NCI-H146 treated with DMSO at 0.1 percent for 48 hours (cell line): Measurements from ENCODE around the gene MACROD1.

ENCODE experiments used
- DNase-seq: peaks from one replicate; lab custom pipeline; 2025; ENCODE audit not compliant: unreplicated experiment; lab: John Stamatoyannopoulos, UW

Gene MACROD1

GRCh38 chr11:64152841-64153691 lies 12.8 kb downstream of the MACROD1 start:
- no peak for DNase-seq

GRCh38 chr11:64151337-64151736 lies 14.6 kb downstream of the MACROD1 start:
- no peak for DNase-seq

DNA sequence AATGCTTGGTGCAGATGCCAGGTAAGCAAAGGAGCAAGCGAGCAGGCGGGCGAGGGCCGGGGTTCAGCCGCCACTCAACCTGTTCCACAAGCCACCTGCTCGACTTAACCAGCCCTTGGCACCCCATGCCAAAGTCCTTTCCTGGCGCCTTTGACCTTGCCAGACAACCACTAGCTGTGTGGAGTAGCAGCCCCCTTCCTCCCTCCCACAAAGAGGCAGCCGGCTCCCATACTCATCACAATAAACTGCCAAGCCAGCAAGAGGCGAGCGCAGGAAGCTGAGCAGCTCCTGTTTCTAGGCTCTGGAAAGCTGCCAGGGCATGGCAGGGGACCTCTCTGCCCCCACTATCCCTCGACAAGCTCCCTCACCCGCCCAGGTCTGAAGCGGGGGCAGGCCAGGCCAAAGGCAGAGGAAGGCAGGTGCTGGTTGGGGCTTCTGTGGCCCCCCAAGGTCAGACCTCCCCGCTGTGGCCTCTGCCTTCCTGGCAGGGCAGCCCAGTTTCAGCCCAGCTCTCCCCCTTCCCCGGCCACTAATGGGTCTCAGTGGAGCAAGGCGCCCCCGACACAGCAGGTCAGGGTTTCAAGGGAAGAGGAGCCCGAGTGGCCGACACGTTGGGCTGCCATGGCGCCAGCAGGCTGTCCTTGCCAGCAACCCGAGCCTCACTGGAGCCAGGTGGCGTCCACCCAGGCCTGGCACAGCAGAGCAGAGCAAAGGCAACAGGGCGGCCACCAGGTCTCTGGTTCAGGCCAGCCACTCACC lies 15.3 kb downstream of the MACROD1 start:
- no peak for DNase-seq

GRCh38 chr11:64150051-64150450 lies 15.9 kb downstream of the MACROD1 start:
- no peak for DNase-seq

DNA sequence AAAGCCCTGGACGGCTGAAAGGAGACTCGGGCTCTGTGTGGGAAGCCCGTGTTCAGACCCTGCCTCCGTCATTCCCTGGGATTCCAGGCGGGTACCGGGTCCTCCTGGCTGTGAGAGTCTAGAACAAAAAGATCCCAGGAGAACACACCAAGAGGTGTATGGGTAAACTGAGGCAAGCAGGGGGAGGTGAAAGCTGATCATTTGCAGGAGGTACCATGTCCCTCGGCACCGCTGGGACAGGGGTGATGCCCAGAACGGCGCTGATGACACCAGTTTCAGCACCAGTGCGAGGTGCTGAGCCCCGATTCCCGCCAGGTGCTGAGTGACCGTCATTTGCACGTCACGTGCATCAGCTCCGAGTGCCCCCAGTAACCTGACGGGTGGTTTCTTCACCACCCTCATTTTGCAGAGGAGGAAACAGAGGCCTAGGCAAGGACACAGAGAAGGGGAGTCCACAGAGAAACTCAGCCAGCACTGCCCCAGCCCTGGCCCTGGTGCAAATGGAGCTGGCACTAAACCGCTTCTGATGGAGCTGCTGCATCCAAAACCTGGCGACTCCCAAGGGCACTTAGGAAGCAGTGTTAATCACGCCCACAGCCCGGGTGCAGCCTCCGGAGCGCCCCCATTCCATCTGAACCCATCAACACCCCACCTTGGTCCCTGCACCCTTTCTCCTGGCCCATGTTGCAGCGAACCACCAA lies 16.8 kb downstream of the MACROD1 start:
- DNase-seq = no peak

- peak; percentile 32 for DNase-seq
Measured at GRCh38 chr11:64148226-64148916, 17.5 kb downstream of the MACROD1 start.

- peak; percentile 8 for DNase-seq
Measured at GRCh38 chr11:64146036-64146955, 19.6 kb downstream of the MACROD1 start.

- DNase-seq = no peak
Measured at GRCh38 chr11:64144587-64145472, 21.1 kb downstream of the MACROD1 start.

DNA sequence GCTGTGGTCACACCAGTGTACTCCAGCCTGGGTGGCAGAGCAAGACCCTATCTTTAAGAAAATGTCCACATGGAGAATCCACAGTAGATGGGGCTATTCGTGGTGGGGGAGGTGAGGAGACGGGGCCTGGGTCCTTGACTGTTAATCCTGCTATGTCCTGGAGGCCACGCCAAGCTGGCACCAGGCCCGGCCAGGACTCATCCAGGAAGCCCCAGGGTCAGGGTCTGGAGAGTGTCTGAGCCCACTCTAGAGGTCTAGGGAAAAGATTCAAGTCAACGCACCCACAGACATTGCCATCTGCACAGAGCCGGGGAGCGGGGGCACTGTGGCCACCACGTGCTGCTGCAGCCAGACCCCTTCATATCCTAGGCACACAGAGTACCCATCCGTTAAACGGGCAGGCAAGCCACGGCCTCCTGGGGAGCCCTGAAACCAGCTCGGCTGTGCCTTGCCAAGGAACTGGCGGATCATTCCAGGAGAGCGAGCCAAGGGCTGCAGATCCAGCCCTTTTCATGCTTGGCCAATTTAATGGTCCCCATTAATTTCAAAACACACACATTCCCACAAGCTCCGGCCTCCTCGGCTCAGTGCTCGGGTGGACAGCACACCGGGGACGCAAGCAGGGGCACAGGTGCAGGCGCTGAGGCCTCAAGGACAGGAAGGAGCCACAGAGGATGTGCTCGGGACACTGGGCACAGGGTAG lies 24.7 kb downstream of the MACROD1 start:
- no peak for DNase-seq

DNA sequence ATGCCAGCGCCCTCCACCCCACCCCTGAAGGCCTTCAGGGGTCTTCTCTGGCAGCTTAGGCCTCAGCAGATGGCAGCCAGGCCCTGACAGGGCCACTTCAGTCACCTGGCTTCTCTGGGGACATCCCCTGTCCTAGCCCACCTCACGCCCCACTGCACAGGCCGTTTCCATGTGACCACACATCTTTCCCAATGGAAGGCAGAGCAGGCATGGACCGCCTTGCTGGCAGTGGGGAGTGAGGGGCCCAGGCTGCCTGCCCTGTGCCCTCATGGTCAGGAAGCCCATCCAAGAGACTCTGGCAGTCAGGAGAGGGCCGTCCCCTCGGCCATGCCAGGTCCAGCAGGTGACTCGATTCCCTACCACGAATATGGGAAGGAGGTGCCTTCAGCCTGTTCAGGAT lies 25.8 kb downstream of the MACROD1 start:
- no peak for DNase-seq

DNA sequence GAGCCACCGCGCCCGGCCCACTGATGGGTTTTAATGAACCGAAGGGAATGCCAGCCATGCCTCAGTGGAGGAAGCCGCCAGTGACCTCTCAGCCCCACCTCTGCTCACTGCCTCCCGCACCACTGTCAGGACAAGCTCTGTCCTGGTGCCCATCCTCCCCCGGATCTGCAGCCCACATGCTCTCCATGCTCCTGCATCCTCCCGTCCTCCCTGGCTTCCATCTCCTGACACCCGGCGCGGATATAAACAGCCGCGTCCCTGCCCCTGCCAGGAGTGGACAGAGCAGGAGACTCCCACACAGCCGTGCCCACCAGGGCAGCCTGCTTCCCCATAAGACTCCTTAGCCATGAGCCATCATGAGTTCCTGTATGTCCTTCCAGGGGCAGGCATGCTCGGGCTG lies 26.9 kb downstream of the MACROD1 start:
- no peak for DNase-seq

DNA sequence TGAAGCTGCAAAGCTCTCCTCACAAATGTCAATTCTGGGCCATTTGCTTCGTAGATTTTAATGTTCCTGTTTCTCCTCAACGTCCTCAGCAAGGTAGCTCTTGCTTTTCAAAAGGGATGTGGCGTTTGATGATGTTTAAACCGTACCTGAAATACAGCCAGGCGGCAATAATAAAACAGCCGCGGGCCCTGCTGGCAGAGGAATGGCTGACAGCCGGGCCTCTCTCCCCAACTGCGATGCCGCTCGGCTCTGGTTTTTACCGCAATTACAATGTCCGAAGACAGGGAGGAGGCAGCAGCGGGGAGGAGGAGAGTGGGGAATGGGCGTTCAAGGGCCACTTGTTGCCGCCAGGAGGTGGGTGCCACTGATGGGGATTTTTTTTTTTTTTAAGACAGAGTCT lies 27.5 kb downstream of the MACROD1 start:
- DNase-seq = no peak

GRCh38 chr11:64136765-64137441 lies 29.0 kb downstream of the MACROD1 start:
- no peak for DNase-seq

- no peak for DNase-seq
Measured at GRCh38 chr11:64135711-64136110, 30.2 kb downstream of the MACROD1 start.

GRCh38 chr11:64134963-64135362 lies 30.9 kb downstream of the MACROD1 start:
- DNase-seq = no peak

- DNase-seq = no peak
Measured at GRCh38 chr11:64132982-64133705, 32.8 kb downstream of the MACROD1 start.

DNA sequence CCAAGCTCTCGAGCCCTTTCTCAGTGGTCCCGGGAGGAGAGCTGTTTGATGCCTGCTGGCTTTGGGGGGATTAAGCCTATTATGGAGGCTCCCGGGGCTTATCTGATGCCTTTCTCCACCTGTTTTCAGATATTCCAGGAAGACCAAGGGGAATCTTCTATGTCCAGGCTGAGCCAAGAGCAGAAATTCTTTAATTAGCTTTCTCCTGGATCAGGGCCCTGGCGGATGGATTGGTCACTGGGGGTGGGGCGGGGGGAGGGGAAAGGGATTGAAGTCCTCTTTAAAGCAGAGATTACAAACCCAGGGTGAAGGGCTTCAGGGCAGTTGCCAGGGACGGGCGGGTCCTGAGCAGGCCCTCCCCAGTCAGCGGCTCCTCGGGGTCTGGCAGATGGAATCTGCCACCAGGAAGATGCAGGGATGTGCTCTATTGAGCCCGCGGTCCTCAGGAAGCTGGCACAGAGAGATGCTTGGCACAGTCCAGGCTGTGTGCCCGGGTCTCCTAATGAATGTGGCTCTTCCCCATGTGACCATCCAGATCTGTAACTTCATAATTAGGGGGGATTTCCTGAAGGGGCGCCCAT lies 33.6 kb downstream of the MACROD1 start:
- no peak for DNase-seq
